HG03097 (cell line): ENCODE measurements around the gene PPP6R1.
"Not testable (repeated sequence)": the region's sequence is repeated elsewhere in the genome, so short reads cannot be mapped to it uniquely, and the experiment has no call there.

Experiments
- ATAC-seq: cut with Tn5 transposase; IDR thresholded peaks from one replicate; pipeline ENCODE4 v1.9.1; 2021; ENCODE audit not compliant: unreplicated experiment, low FRiP score

The PPP6R1 gene

GRCh38 chr19:55227241-55228014, 31.4 kb downstream of the PPP6R1 start:
- no peak for ATAC-seq

- ATAC-seq = no peak
Measured at GRCh38 chr19:55226788-55227187, 32.0 kb downstream of the PPP6R1 start.

DNA sequence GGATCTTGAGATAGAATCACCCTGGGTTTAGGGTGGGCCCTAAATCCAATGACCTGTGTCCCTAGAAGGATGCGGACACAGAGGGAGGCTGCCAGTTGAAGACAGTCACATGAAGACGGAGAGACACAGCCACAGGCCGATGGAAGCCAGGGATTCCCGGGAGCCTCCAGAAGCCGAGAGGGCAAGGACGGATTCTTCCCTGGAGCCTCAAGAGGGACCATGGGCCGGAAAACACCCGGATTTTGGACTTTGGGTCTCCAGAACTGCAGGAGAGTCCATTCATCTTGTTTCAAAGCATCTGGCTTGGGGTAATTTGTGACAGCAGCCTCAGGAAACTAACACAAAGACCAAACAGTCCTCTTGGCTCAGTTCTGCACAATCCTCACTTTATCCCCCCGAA, 32.5 kb downstream of the PPP6R1 start:
- no peak for ATAC-seq

- no peak for ATAC-seq
Measured at GRCh38 chr19:55225415-55225958, 33.3 kb downstream of the PPP6R1 start.

- ATAC-seq = not testable (repeated sequence)
Measured at GRCh38 chr19:55224679-55225414, 34.0 kb downstream of the PPP6R1 start.

DNA sequence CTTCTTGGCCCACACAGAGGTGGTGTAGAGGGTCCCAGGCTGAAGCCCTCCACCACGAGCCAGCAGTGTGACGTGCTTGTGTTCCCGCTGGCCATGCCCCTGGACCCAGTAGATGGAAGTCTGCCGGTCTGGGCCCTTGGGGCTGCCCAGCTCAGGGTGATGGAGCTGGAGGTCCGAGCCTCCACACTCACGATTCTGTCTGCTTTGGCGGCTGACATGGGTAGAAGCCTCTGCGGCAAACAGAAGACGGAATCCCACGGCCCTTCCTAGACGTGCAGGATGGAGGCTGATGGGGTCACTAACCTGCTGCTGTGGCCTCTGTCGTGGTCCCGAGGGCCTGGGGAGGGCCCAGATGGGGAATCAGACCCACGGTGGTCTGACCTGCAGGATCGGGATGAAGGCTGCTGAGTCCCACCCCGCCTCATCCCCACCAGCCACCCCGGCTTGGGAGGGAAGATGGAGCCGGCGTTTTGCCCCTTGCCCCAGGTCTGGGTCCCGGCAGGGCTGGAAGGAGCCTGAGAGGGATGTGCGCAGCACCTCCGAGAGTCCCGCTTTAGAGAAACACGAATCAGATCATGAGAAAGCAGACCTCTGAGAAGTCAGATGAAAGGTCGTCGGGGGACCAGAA, 34.7 kb downstream of the PPP6R1 start:
- no peak for ATAC-seq

- ATAC-seq = no peak
Measured at GRCh38 chr19:55223291-55224037, 35.4 kb downstream of the PPP6R1 start.

DNA sequence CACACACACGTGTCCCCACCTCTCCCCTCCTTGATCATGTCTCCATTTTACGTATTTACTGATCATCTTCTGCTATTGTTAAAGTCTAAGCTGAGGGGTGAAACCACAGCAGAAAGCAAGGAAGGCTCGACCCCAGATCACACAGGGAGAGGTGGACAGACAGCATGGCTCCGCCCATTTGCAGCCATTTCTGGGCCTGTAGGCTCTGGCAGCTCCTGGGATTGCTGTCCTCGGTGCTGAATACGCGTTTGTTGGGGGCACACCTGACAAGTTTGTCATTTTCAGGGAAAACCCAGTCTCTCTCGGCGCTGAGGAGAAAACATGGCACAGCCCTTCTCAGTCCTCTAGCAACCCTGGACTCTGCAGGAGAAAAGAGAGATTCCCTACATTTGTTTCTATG, 38.3 kb downstream of the PPP6R1 start:
- no peak for ATAC-seq

DNA sequence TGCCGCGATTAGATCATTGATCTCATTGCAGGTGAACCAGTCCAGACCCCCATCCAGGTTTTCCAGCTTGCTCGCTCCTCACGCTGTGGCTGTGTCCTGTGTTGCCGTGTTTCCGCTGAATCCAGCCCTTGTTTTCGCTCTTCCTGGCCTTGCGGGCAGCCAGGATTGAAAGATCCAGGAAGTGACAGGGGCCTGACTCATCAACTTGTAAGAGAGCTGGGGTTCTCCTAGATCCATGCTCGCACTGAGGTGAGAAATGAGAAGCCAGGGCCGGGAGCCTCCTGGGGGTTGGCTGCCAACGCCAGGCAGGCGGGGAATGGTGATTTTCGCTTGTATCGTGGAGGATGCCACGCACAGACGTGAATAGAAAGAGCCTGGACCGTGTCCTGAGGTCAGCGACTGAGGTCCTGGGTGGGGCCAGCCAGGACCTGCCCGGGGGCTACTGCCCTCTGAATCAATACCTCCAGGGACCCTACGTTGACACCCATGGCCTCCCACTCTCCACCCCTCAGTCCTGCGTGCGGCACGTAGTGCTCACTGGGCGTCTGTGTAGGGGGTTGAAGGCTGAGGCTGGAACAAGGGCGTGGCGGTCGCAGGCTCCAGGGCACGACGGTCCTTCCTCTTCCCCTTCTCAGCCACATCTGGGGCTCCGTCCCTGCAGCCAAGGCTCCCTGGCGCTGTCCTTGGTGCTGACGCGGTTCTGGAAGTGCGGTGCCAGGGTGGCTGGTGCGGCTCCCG, 42.2 kb downstream of the PPP6R1 start:
- no peak for ATAC-seq

DNA sequence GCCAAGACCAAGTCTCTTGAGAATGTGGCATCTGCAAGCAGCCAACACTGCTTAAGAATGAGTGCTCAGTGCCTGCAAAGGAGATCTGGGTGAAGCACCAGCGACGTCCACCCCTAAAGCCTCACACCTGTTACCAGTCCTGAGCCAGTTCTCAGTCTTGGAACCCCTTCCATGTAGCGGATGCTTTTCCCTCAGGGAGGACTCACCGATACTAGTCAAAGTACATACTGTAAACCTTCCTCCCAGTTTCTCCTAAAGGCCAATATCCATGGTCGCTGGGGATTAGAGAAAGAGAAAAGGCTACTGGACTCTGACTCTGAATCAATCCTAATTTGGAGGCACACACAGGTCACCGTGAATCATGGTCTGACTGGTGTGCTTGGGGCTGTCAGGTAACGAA, 45.3 kb downstream of the PPP6R1 start:
- ATAC-seq = no peak

DNA sequence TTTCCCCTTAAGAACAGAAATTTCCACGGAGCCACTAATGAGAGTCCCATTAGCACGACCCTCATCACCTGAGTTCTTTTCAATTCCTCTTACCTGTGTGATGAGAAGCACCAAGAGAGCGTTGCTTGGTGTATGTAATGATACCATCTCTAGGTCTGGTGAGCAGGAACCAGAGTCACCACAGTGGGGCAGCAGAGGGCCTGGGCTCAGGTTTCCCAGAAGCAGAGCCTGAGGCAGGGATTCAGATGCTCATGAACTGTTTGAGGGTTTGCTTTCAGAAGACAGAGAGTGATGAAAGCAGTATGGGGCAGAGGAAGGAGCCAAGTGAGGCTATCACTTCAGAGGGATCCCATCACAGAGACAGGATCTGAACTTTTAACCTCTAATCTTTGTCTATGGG, 46.4 kb downstream of the PPP6R1 start:
- ATAC-seq = no peak

- ATAC-seq = no peak
Measured at GRCh38 chr19:55209693-55210472, 48.9 kb downstream of the PPP6R1 start.

- ATAC-seq = no peak
Measured at GRCh38 chr19:55208880-55209692, 49.7 kb downstream of the PPP6R1 start, which contains the start of gene PTPRH. Gene PTPRH (minus strand): TSS chr19:55209501. CDS start chr19:55209433, 68 bp downstream.

DNA sequence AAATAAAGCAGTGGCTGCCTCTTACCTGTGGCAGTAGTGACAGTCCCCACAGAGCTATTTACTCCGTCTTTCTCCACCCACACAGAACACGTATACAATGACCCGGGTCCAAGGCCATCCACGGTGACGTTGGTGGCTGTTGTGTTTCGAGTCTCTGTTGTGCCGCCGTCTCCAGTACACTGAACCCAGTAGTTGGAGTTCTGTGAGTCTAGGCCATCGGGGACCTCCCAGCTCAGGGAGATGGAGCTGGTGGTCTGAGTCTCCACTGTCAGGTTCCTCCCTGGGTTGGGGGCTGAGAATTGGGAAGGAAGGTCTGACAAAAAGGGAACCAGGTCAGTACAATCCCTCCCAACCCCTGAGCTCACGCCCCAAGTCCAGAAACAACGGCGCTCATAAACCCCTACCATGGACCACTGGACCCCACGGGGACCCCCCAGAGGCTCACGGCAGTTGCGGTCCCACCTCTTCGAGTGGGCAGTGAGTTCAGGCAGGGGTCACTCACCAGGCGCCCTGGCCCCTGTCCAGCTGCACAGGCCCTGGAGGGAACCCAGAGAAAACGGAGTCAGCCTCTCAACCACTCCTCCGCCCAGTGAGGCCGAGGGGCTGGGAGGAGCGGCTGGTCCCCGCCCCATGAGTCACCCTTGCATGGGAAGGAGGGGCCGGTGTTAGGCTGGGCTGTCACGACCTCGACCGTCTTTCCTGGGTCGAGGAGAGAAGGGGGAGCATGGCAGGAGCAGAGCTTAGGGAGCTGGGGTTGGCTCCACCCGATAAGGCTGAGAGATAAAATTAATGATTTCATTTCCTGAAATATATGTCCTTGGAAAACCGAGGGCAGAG, 51.9 kb downstream of the PPP6R1 start:
- ATAC-seq = no peak

DNA sequence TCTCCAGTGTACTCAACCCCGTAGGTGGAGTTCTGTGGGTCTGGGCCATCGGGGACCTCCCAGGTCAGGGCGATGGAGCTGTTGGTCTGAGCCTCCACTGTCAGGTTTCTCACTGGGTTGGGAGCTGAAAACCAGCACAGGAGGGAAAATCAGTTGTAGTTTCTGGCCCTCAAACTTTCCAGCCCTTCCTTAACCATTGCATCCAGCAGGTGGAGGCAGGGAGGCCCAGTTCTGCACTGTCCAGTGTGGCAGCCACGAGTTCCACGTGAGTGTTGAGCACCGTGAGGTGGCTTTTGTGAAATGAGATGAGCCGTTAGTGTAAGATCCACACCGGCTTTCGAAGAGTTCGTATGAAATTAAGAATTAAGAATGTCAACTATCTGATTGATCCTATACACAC, 56.6 kb downstream of the PPP6R1 start:
- not testable (repeated sequence) for ATAC-seq

DNA sequence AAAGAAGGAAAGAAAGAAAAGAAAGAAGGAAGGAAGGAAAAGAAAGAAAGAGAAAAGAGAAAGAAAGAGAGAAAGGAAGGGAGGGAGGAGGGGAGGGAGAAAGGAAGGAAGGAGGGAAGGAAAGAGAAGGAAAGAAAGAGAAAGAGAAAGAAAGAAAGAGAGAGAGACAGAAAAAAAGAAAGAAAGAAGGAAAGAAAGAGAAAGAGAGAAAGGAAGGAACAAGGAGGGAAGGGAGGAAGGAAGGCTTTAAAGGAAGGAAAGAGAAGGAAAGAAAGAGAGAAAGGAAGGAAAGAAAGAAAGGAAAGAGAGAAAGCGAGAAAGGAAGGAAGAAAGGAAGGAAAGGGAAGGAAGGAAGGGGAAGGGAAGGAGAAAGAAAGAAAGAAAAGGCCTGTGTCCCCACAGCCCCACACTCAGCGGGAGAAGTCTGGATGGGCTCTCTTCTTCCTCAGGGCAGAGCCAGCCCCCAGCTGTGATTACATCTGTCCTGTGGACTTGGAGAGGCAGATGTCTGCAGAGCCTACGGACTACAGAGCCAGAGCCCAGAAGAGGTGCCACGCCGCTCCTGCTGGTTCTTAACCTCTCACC, 59.1 kb downstream of the PPP6R1 start:
- no peak for ATAC-seq

- no peak for ATAC-seq
Measured at GRCh38 chr19:55198651-55199050, 60.2 kb downstream of the PPP6R1 start.
